Activated CD8-positive, alpha-beta T cell treated with anti-CD3 and anti-CD28 coated beads, Interleukin-2, amount 10 ng/mL, durations not matched to agents 7 days and 5 days (primary cell): ENCODE results near the gene NFATC4. TPM values are rescaled to one million over a fixed set of nuclear protein-coding genes. Genes with fewer than 3 reads are reported as not detected.
"Not testable (repeated sequence)": the region's sequence is repeated elsewhere in the genome, so short reads cannot be mapped to it uniquely, and the experiment has no call there.

Source experiments
- ATAC-seq: fragments of 150-1000 bp; cut with Tn5 transposase; one replicate; pipeline ENCODE4 v1.10.0; 2021; ENCODE audit warnings: moderate library complexity
- CTCF ChIA-PET: fragments of 350-600 bp; sonication (Branson Sonifier 250); formaldehyde crosslinking; loops from one replicate; lab custom pipeline; 2021; ENCODE audit warnings: antibody characterized with exemption; lab: Charles Lee
- POLR2A ChIA-PET: fragments of 350-600 bp; sonication (Branson Sonifier 250); formaldehyde crosslinking; loops from one replicate; lab custom pipeline; 2021; ENCODE audit warnings: antibody characterized with exemption; lab: Charles Lee
- DNase-seq: peaks from one replicate; pipeline ENCODE4 v3.0.0-alpha.2; 2020
- H3K27ac Mint-ChIP-seq: one replicate; pipeline ENCODE4 v1.8.0; 2021; ENCODE audit warnings: mild to moderate bottlenecking, mixed read lengths
- H3K27me3 Mint-ChIP-seq: one replicate; pipeline ENCODE4 v1.8.0; 2021; ENCODE audit warnings: low read depth, mixed read lengths
- H3K36me3 Mint-ChIP-seq: one replicate; pipeline ENCODE4 v1.8.0; 2021; ENCODE audit warnings: low read depth, mixed read lengths
- H3K4me1 Mint-ChIP-seq: one replicate; pipeline ENCODE4 v1.8.0; 2021; ENCODE audit warnings: low read depth, mixed read lengths
- H3K4me3 Mint-ChIP-seq: one replicate; pipeline ENCODE4 v1.8.0; 2021; ENCODE audit warnings: mild to moderate bottlenecking, mixed read lengths
- H3K9me3 Mint-ChIP-seq: one replicate; pipeline ENCODE4 v1.8.0; 2022; ENCODE audit warnings: mixed read lengths; ENCODE audit not compliant: insufficient read depth
- total RNA-seq, 2 experiments: library from RNA; stranded (reverse); gene quantifications; one replicate each; pipeline ENCODE4 v1.2.3, GENCODE V29; 2021

Gene NFATC4
- total RNA-seq, 2 experiments from 2014 or later: not detected

GRCh38 chr14:24368562-24369252 is 723 bp downstream of the NFATC4 start:
- Mint-ChIP-seq H3K4me3 (no peak overlapping the region), H3K27me3 (peaks cover 46% of the 10 kb centered on the region), H3K9me3 (no peaks in the 10 kb centered on the region), H3K4me1 (peaks cover 31% of the 10 kb centered on the region), H3K27ac (no peak overlapping the region), H3K36me3 (no peaks in the 10 kb centered on the region)
- ATAC-seq (peak; percentile 22), DNase-seq (no peak)
- ChIA-PET CTCF (no interaction called here), POLR2A (no interaction called here)

GRCh38 chr14:24369463-24369862 is 1.5 kb downstream of the NFATC4 start:
- Mint-ChIP-seq H3K9me3 (no peaks in the 10 kb centered on the region), H3K4me3 (no peak overlapping the region), H3K27ac (no peak overlapping the region), H3K36me3 (no peaks in the 10 kb centered on the region), H3K4me1 (peaks cover 31% of the 10 kb centered on the region), H3K27me3 (peaks cover 46% of the 10 kb centered on the region)
- DNase-seq: no peak
- no peak for ATAC-seq
- ChIA-PET POLR2A (interaction anchor here (2.6 kb wide), 1 partner anchor 61 kb away, joined by 11 read pairs; the partner anchor contains the start of gene KHNYN), CTCF (interaction anchor here (4.0 kb wide), 1 partner anchor 61 kb away, joined by 23 read pairs; the partner anchor contains the start of gene KHNYN)

- no peaks in the 10 kb centered on the region for H3K36me3 Mint-ChIP-seq
- peaks cover 28% of the 10 kb centered on the region for H3K4me1 Mint-ChIP-seq
- no peaks in the 10 kb centered on the region for H3K9me3 Mint-ChIP-seq
- no peak overlapping the region for H3K27ac Mint-ChIP-seq
- ChIA-PET CTCF (interaction anchor here (1.3 to 4.0 kb wide), 4 partner anchors 8 to 62 kb away, joined by 4 to 23 read pairs (median 4); partner anchors contain the start of genes CIDEB and KHNYN), POLR2A (interaction anchor here (2.6 kb wide), 1 partner anchor 61 kb away, joined by 11 read pairs; the partner anchor contains the start of gene KHNYN)
- DNase-seq (no peak), ATAC-seq (no peak)
- H3K27me3 Mint-ChIP-seq: peaks cover 43% of the 10 kb centered on the region
- no peak overlapping the region for H3K4me3 Mint-ChIP-seq
These were observed 2.1 kb downstream of the NFATC4 start for GRCh38 chr14:24369907-24370687.

GRCh38 chr14:24370748-24371147 is 2.8 kb downstream of the NFATC4 start:
- H3K9me3 Mint-ChIP-seq: no peaks in the 10 kb centered on the region
- DNase-seq: no peak
- no peaks in the 10 kb centered on the region for H3K36me3 Mint-ChIP-seq
- CTCF ChIA-PET: interaction anchor here (1.0 to 4.0 kb wide), 5 partner anchors 9 to 63 kb away, joined by 3 to 23 read pairs (median 4); partner anchors contain the start of genes CIDEB and KHNYN
- no peak overlapping the region for H3K4me3 Mint-ChIP-seq
- H3K27me3 Mint-ChIP-seq: peaks cover 39% of the 10 kb centered on the region
- ATAC-seq: no peak
- POLR2A ChIA-PET: interaction anchor here (2.6 kb wide), 1 partner anchor 60 kb away, joined by 11 read pairs; the partner anchor contains the start of gene KHNYN
- H3K4me1 Mint-ChIP-seq: peaks cover 22% of the 10 kb centered on the region
- H3K27ac Mint-ChIP-seq: no peak overlapping the region

GRCh38 chr14:24371605-24372004 is 3.6 kb downstream of the NFATC4 start:
- H3K36me3 Mint-ChIP-seq, H3K27ac Mint-ChIP-seq, ATAC-seq, DNase-seq, H3K9me3 Mint-ChIP-seq, H3K4me3 Mint-ChIP-seq: not testable (repeated sequence)
- H3K27me3 Mint-ChIP-seq: peaks cover 33% of the 10 kb centered on the region
- ChIA-PET CTCF (interaction anchor here (1.0 to 4.0 kb wide), 6 partner anchors 9 to 64 kb away, joined by 3 to 23 read pairs (median 4); partner anchors contain the start of genes CIDEB and KHNYN), POLR2A (interaction anchor here (2.6 kb wide), 1 partner anchor 59 kb away, joined by 11 read pairs; the partner anchor contains the start of gene KHNYN)
- peaks cover 18% of the 10 kb centered on the region for H3K4me1 Mint-ChIP-seq

- DNase-seq (no peak), ATAC-seq (no peak)
- H3K27me3 Mint-ChIP-seq: peaks cover 21% of the 10 kb centered on the region
- H3K9me3 Mint-ChIP-seq: no peaks in the 10 kb centered on the region
- peaks cover 14% of the 10 kb centered on the region for H3K4me1 Mint-ChIP-seq
- CTCF ChIA-PET: interaction anchor here (1.1 to 4.0 kb wide), 2 partner anchors 12 to 58 kb away, joined by 3 to 23 read pairs; partner anchors contain the start of gene KHNYN
- H3K27ac Mint-ChIP-seq: no peak overlapping the region
- no peaks in the 10 kb centered on the region for H3K36me3 Mint-ChIP-seq
- POLR2A ChIA-PET: no interaction called here
- no peak overlapping the region for H3K4me3 Mint-ChIP-seq
These were observed 4.9 kb downstream of the NFATC4 start for GRCh38 chr14:24372701-24373416.

GRCh38 chr14:24376448-24377070 is 8.6 kb downstream of the NFATC4 start:
- CTCF ChIA-PET: interaction anchor here (3.9 kb wide), 1 partner anchor 44 kb away, joined by 12 read pairs; no protein-coding TSS in a partner anchor
- H3K4me3 Mint-ChIP-seq: no peak overlapping the region

GRCh38 chr14:24377126-24377525 is 9.1 kb downstream of the NFATC4 start:
- ChIA-PET POLR2A (interaction anchor here (1.4 kb wide), 1 partner anchor 53 kb away, joined by 7 read pairs; the partner anchor contains the start of genes CBLN3 and KHNYN), CTCF (interaction anchor here (3.9 kb wide), 1 partner anchor 44 kb away, joined by 12 read pairs; no protein-coding TSS in a partner anchor)
- Mint-ChIP-seq H3K4me1 (peaks cover 7% of the 10 kb centered on the region), H3K9me3 (no peaks in the 10 kb centered on the region), H3K27ac (no peak overlapping the region), H3K27me3 (peaks cover 2% of the 10 kb centered on the region), H3K4me3 (no peak overlapping the region), H3K36me3 (no peaks in the 10 kb centered on the region)
- no peak for DNase-seq
- ATAC-seq: no peak

More at GRCh38 chr14:24376448-24377070, 8.6 kb downstream of the NFATC4 start:
- Mint-ChIP-seq H3K4me1 (peaks cover 7% of the 10 kb centered on the region), H3K9me3 (no peaks in the 10 kb centered on the region), H3K36me3 (no peaks in the 10 kb centered on the region), H3K27me3 (peaks cover 4% of the 10 kb centered on the region), H3K27ac (no peak overlapping the region)
- POLR2A ChIA-PET: no interaction called here
- DNase-seq (no peak), ATAC-seq (no peak)

GRCh38 chr14:24377657-24378056 is 9.7 kb downstream of the NFATC4 start:
- ChIA-PET POLR2A (interaction anchor here (1.4 kb wide), 1 partner anchor 52 kb away, joined by 7 read pairs; the partner anchor contains the start of genes CBLN3 and KHNYN), CTCF (interaction anchor here (1.2 to 3.9 kb wide), 4 partner anchors 35 to 59 kb away, joined by 3 to 12 read pairs (median 10); no protein-coding TSS in a partner anchor)
- H3K4me1 Mint-ChIP-seq: peaks cover 7% of the 10 kb centered on the region
- DNase-seq: no peak
- H3K36me3 Mint-ChIP-seq: no peaks in the 10 kb centered on the region
- peaks cover 2% of the 10 kb centered on the region for H3K27me3 Mint-ChIP-seq
- H3K4me3 Mint-ChIP-seq: no peak overlapping the region
- peak; percentile 33 for ATAC-seq
- no peaks in the 10 kb centered on the region for H3K9me3 Mint-ChIP-seq
- H3K27ac Mint-ChIP-seq: no peak overlapping the region

GRCh38 chr14:24378327-24378726 is 10.3 kb downstream of the NFATC4 start:
- no peaks in the 10 kb centered on the region for H3K9me3 Mint-ChIP-seq
- H3K4me1 Mint-ChIP-seq: peaks cover 7% of the 10 kb centered on the region
- H3K27ac Mint-ChIP-seq: no peak overlapping the region
- CTCF ChIA-PET: interaction anchor here (1.2 to 3.9 kb wide), 4 partner anchors 34 to 59 kb away, joined by 3 to 12 read pairs (median 10); no protein-coding TSS in a partner anchor
- POLR2A ChIA-PET: interaction anchor here (1.4 kb wide), 1 partner anchor 52 kb away, joined by 7 read pairs; the partner anchor contains the start of genes CBLN3 and KHNYN
- H3K27me3 Mint-ChIP-seq: peaks cover 2% of the 10 kb centered on the region
- no peak for DNase-seq
- H3K36me3 Mint-ChIP-seq: no peaks in the 10 kb centered on the region
- ATAC-seq: no peak
- H3K4me3 Mint-ChIP-seq: no peak overlapping the region
